GM12878 (cell line): ENCODE data around the gene GOLGA6A. TPM values are rescaled to one million over a fixed set of nuclear protein-coding genes. Genes with fewer than 3 reads are reported as not detected.
"Not testable (repeated sequence)": the region's sequence is repeated elsewhere in the genome, so short reads cannot be mapped to it uniquely, and the experiment has no call there.

Experiments
- ATAC-seq: fragments of 200-7000 bp; cut with Tn5 transposase; 3 replicates; pipeline ENCODE4 v1.9.1; 2020; ENCODE audit warnings: mild to moderate bottlenecking, moderate library complexity
- BruUV-seq: library from RNA; stranded (reverse); fragments of 400-500 nt; replicated peaks from 2 replicates; lab custom pipeline; 2021; lab: Mats Ljungman, UMichigan
- CTCF ChIA-PET: fragments of 300-600 bp; sonication (Branson Sonifier 250); formaldehyde crosslinking; extraction: SDS; loops from one replicate; lab custom pipeline; 2021; ENCODE audit warnings: inconsistent platforms; lab: Yijun Ruan, JAX
- POLR2A ChIA-PET: fragments of 350-600 bp; formaldehyde crosslinking; extraction: SDS; loops from one replicate; lab custom pipeline; 2021; ENCODE audit warnings: inconsistent platforms; lab: Charles Lee
- RAD21 ChIA-PET: fragments of 300-600 bp; sonication (Branson Sonifier 250); formaldehyde crosslinking; loops from one replicate; lab custom pipeline; 2023; ENCODE audit warnings: antibody characterized with exemption; ENCODE audit not compliant: unreplicated experiment; lab: Charles Lee
- SMC1A ChIA-PET: fragments of 300-600 bp; sonication (Branson Sonifier 250); formaldehyde crosslinking; loops from one replicate; lab custom pipeline; 2023; ENCODE audit not compliant: unreplicated experiment, uncharacterized antibody; lab: Charles Lee
- DNase-seq: peaks from one replicate; pipeline ENCODE4 v3.0.0-alpha.2; 2011; ENCODE audit warnings: low read depth, low spot score
- FAIRE-seq: peaks from 3 replicates; lab custom pipeline; 2011; peaks lifted over from hg19 to GRCh38; lab: Jason Lieb, UNC
- H2AFZ ChIP-seq: 2 replicates; pipeline ENCODE4 v1.6.0; 2011; ENCODE audit warnings: low read depth, low read length, control low read depth; ENCODE audit not compliant: control insufficient read depth
- H3K27ac ChIP-seq: 2 replicates; pipeline ENCODE4 v1.5.1; 2011; ENCODE audit warnings: control low read depth; ENCODE audit not compliant: control insufficient read depth, insufficient read depth
- H3K27me3 ChIP-seq, 2 experiments: replicated peaks in 1 of 2; 2 replicates each; pipeline versions ENCODE4 v1.6.0 to v1.6.1; 2011; ENCODE audit warnings: low read length in 1 of 2; ENCODE audit not compliant: control insufficient read depth in 2 of 2, insufficient read depth in 2 of 2
- H3K36me3 ChIP-seq, 2 experiments: 2 replicates each; pipeline ENCODE4 v1.5.1; 2011; ENCODE audit warnings: low read length in 1 of 2; ENCODE audit not compliant: control insufficient read depth in 2 of 2, insufficient read depth in 2 of 2
- H3K4me1 ChIP-seq: 2 replicates; pipeline ENCODE4 v1.6.1; 2011; ENCODE audit warnings: mild to moderate bottlenecking, low read length, moderate library complexity, mixed read lengths; ENCODE audit not compliant: control insufficient read depth, insufficient read depth
- H3K4me2 ChIP-seq: 2 replicates; pipeline ENCODE4 v1.6.0; 2011; ENCODE audit warnings: control low read depth; ENCODE audit not compliant: control insufficient read depth, insufficient read depth
- H3K4me3 ChIP-seq: fragments of 200-600 bp; sonication (generic); 2 replicates; pipeline ENCODE4 v1.5.1; 2016
- H3K79me2 ChIP-seq: 2 replicates; pipeline ENCODE4 v1.6.0; 2011; ENCODE audit warnings: low read length; ENCODE audit not compliant: control insufficient read depth, insufficient read depth
- H3K9ac ChIP-seq: 2 replicates; pipeline ENCODE4 v1.8.0; 2011; ENCODE audit warnings: low read length, control low read depth, mixed read lengths; ENCODE audit not compliant: control insufficient read depth, insufficient read depth
- H3K9me3 ChIP-seq: replicated peaks from 3 replicates; pipeline ENCODE4 v1.5.1; 2011; ENCODE audit warnings: mild to moderate bottlenecking, low read length; ENCODE audit not compliant: control insufficient read depth, insufficient read depth
- H4K20me1 ChIP-seq: 2 replicates; pipeline ENCODE4 v1.6.0; 2011; ENCODE audit not compliant: control insufficient read depth, insufficient read depth
- CTCF ChIP-seq, 3 experiments: IDR thresholded peaks in 2 of 3; conservative IDR thresholded peaks in 1 of 3; 2 replicates each; pipeline ENCODE4 v1.5.1; 2011; ENCODE audit warnings: low read depth in 3 of 3, low read length in 3 of 3, mild to moderate bottlenecking in 3 of 3, control low read depth in 2 of 3, moderate library complexity in 2 of 3, inconsistent platforms in 1 of 3, mixed read lengths in 1 of 3; ENCODE audit not compliant: control insufficient read depth in 2 of 3, insufficient read depth in 1 of 3; ENCODE audit errors: extremely low read depth in 1 of 3
- WGBS: methylation state at CpG from one replicate; pipeline ENCODE4 v1.1.6; 2016; ENCODE audit warnings: low lambda C conversion rate; ENCODE audit not compliant: insufficient replicate concordance, insufficient coverage; ENCODE audit errors: missing lambda C conversion rate; 5-methylcytosine and 5-hydroxymethylcytosine counted together
- in situ Hi-C: fragments of 300-500 bp; cut with MboI; formaldehyde crosslinking; loops from 9 replicates; pipeline ENCODE4 v1.14.3; 2018; ENCODE audit warnings: mixed read lengths
- intact Hi-C: fragments of 100-400 bp; cut with micrococcal nuclease; formaldehyde crosslinking; loops from one replicate; pipeline ENCODE4 v1.14.2; 2022; ENCODE audit not compliant: unreplicated experiment
- polyA plus RNA-seq, 11 experiments: library from polyadenylated mRNA; depleted of rRNA in 4 of 11; unstranded in 6 of 11; stranded (reverse) in 5 of 11; fragments of >200 nt; fragmentation: Nextera tagmentation in 4 of 11; fragmentation: Illumina TruSeq in 1 of 11; extraction: Ambion mirVana in 4 of 11; extraction: Trizol in 1 of 11; gene quantifications; 1 replicate in 1 of 11; 2 replicates in 10 of 11; pipeline versions ENCODE4 v1.2.1 to v1.2.3, GENCODE V29; 2011 to 2016; ENCODE audit warnings: inconsistent platforms in 2 of 11, missing spikeins in 2 of 11, low read depth in 1 of 11
- total RNA-seq, 4 experiments: library from RNA; depleted of rRNA in 3 of 4; stranded (reverse); fragments of >200 nt in 3 of 4; fragmentation: Illumina TruSeq in 1 of 4; extraction: Trizol in 1 of 4; gene quantifications; 2 replicates each; pipeline versions ENCODE4 v1.2.1 to v1.2.3, GENCODE V29; 2013 to 2021

GOLGA6A gene
- total and polyA plus RNA-seq, 10 of the 15 experiments (the other 5 are each of a cell fraction or from before 2014, with no cell fraction given) = not detected

- H3K4me3 ChIP-seq, POLR2A ChIA-PET, H3K36me3 ChIP-seq, H3K9me3 ChIP-seq, H4K20me1 ChIP-seq, H3K27ac ChIP-seq, DNase-seq, H2AFZ ChIP-seq, BruUV-seq, H3K27me3 ChIP-seq, H3K9ac ChIP-seq, SMC1A ChIA-PET, H3K79me2 ChIP-seq, intact Hi-C loops, H3K4me2 ChIP-seq, H3K4me1 ChIP-seq: not testable (repeated sequence)
- ATAC-seq (peak; percentile 99), FAIRE-seq (peak; percentile 75)
- peak in 2 of 3 experiments; percentile 28 to 33; a peak in 3 of 6 replicates for TF ChIP-seq CTCF (IDR thresholded peaks at IDR 0.05 in 2 of 3, conservative IDR thresholded peaks at IDR 0.05 in 1 of 3; ENCODE audit: control insufficient read depth in 2 of 3, extremely low read depth in 1 of 3, insufficient read depth in 1 of 3, low read depth in 3 of 3, low read length in 3 of 3)
- in situ Hi-C loops = loop anchor here (10.0 kb wide), 1 partner anchor 1239 kb away; no protein-coding TSS in a partner anchor
- CTCF ChIA-PET = interaction anchor here (1.9 kb wide), 1 partner anchor 93 kb away, joined by 5 read pairs; no protein-coding TSS in a partner anchor
- RAD21 ChIA-PET = interaction anchor here (1.5 kb wide), 1 partner anchor 93 kb away, joined by 3 read pairs; no protein-coding TSS in a partner anchor
- WGBS = 38% methylated on average over 7 of the region's 13 CpGs
Observed at GRCh38 chr15:74065684-74066411, 16.5 kb downstream of the GOLGA6A start.

GRCh38 chr15:74064822-74065221 lies 17.5 kb downstream of the GOLGA6A start:
- H3K27me3 ChIP-seq, H3K9ac ChIP-seq, H3K4me1 ChIP-seq, BruUV-seq, H2AFZ ChIP-seq, H3K4me2 ChIP-seq, H3K4me3 ChIP-seq, H3K9me3 ChIP-seq, SMC1A ChIA-PET, intact Hi-C loops, H3K36me3 ChIP-seq, ATAC-seq, DNase-seq, H4K20me1 ChIP-seq, H3K27ac ChIP-seq, H3K79me2 ChIP-seq, FAIRE-seq: not testable (repeated sequence)
- in situ Hi-C loops = loop anchor here (10.0 kb wide), 1 partner anchor 1240 kb away; no protein-coding TSS in a partner anchor
- CTCF ChIA-PET = interaction anchor here (1.9 kb wide), 1 partner anchor 92 kb away, joined by 5 read pairs; no protein-coding TSS in a partner anchor
- 38% methylated on average over 6 of the region's 8 CpGs for WGBS
- RAD21 ChIA-PET = interaction anchor here (1.5 kb wide), 1 partner anchor 92 kb away, joined by 3 read pairs; no protein-coding TSS in a partner anchor
- POLR2A ChIA-PET = interaction anchor here (0.6 kb wide), 1 partner anchor 98 kb away, joined by 3 read pairs; no protein-coding TSS in a partner anchor

GRCh38 chr15:74064183-74064582 lies 18.2 kb downstream of the GOLGA6A start:
- H4K20me1 ChIP-seq, ATAC-seq, H3K36me3 ChIP-seq, FAIRE-seq, H3K79me2 ChIP-seq, intact Hi-C loops, H3K4me2 ChIP-seq, H2AFZ ChIP-seq, H3K9ac ChIP-seq, H3K9me3 ChIP-seq, SMC1A ChIA-PET, BruUV-seq, H3K27me3 ChIP-seq, H3K4me3 ChIP-seq, H3K4me1 ChIP-seq, H3K27ac ChIP-seq, DNase-seq: not testable (repeated sequence)
- in situ Hi-C loops = loop anchor here (10.0 kb wide), 1 partner anchor 1241 kb away; no protein-coding TSS in a partner anchor
- POLR2A ChIA-PET = interaction anchor here (0.6 kb wide), 1 partner anchor 97 kb away, joined by 3 read pairs; no protein-coding TSS in a partner anchor
- WGBS = 40% methylated on average over 1 of the region's 3 CpGs
- RAD21 ChIA-PET = interaction anchor here (1.5 kb wide), 1 partner anchor 91 kb away, joined by 3 read pairs; no protein-coding TSS in a partner anchor
- CTCF ChIA-PET = interaction anchor here (1.9 kb wide), 1 partner anchor 91 kb away, joined by 5 read pairs; no protein-coding TSS in a partner anchor
